ACHN (cell line): ENCODE results near the gene MARK4.
"Not testable (repeated sequence)": the region's sequence is repeated elsewhere in the genome, so short reads cannot be mapped to it uniquely, and the experiment has no call there.

ENCODE experiments used
- DNase-seq: peaks from one replicate; pipeline ENCODE4 v3.0.0-alpha.2; 2015
- in situ Hi-C: cut with HindIII; loops from 2 replicates; pipeline ENCODE4 v1.10.0; 2017; ENCODE audit warnings: low sequenced_read_pairs, low pct_ligation_motif_present, low pct_unique_long_range_greater_than_20kb

Gene MARK4

GRCh38 chr19:45263013-45263412 is 11.9 kb downstream of the MARK4 start:
- DNase-seq: no peak

GRCh38 chr19:45264781-45265317 is 13.8 kb downstream of the MARK4 start:
- in situ Hi-C loops: no loop called here
- DNase-seq: no peak

More at GRCh38 chr19:45263013-45263412, 11.9 kb downstream of the MARK4 start:
- in situ Hi-C loops: no loop called here

GRCh38 chr19:45265375-45265774 is 14.3 kb downstream of the MARK4 start:
- in situ Hi-C loops: no loop called here
- no peak for DNase-seq

- DNase-seq: no peak
- in situ Hi-C loops: no loop called here
Measured at GRCh38 chr19:45267296-45267695, 16.2 kb downstream of the MARK4 start.

- in situ Hi-C loops, DNase-seq: not testable (repeated sequence)
Measured at GRCh38 chr19:45269939-45270338, 18.9 kb downstream of the MARK4 start.

GRCh38 chr19:45271098-45271734 is 20.1 kb downstream of the MARK4 start:
- in situ Hi-C loops: no loop called here
- DNase-seq: no peak

GRCh38 chr19:45271735-45272108 is 20.7 kb downstream of the MARK4 start:
- in situ Hi-C loops: no loop called here
- DNase-seq: no peak

GRCh38 chr19:45273521-45273855 is 22.4 kb downstream of the MARK4 start:
- in situ Hi-C loops: no loop called here
- no peak for DNase-seq

- in situ Hi-C loops: no loop called here
- DNase-seq: no peak
Measured at GRCh38 chr19:45275370-45275971, 24.4 kb downstream of the MARK4 start.

- DNase-seq: no peak
- in situ Hi-C loops: no loop called here
Measured at GRCh38 chr19:45276284-45276687, 25.2 kb downstream of the MARK4 start.

- no peak for DNase-seq
- in situ Hi-C loops: no loop called here
Measured at GRCh38 chr19:45278087-45278486, 27.0 kb downstream of the MARK4 start.

GRCh38 chr19:45279587-45280192 is 28.6 kb downstream of the MARK4 start:
- no peak for DNase-seq
- in situ Hi-C loops: no loop called here

- no peak for DNase-seq
- in situ Hi-C loops: no loop called here
Measured at GRCh38 chr19:45280471-45280961, 29.4 kb downstream of the MARK4 start.

- in situ Hi-C loops: no loop called here
- no peak for DNase-seq
Measured at GRCh38 chr19:45283443-45284033, 32.5 kb downstream of the MARK4 start.

- no peak for DNase-seq
- in situ Hi-C loops: no loop called here
Measured at GRCh38 chr19:45290381-45290931, 39.4 kb downstream of the MARK4 start.

- in situ Hi-C loops: no loop called here
- no peak for DNase-seq
Measured at GRCh38 chr19:45291834-45292233, 40.8 kb downstream of the MARK4 start.

- in situ Hi-C loops: no loop called here
- no peak for DNase-seq
Measured at GRCh38 chr19:45293682-45294081, 42.6 kb downstream of the MARK4 start.

- DNase-seq: no peak
- in situ Hi-C loops: no loop called here
Measured at GRCh38 chr19:45294291-45295029, 43.4 kb downstream of the MARK4 start.

- in situ Hi-C loops: no loop called here
- no peak for DNase-seq
Measured at GRCh38 chr19:45295873-45296272, 44.8 kb downstream of the MARK4 start.
